Gastroesophageal sphincter (tissue), 3 donors: ENCODE results near the gene RAD23B.

Experiments
- POLR2A ChIP-seq, 2 donors: fragments of 450-650 bp; IDR thresholded peaks; one replicate each; pipeline ENCODE4 v1.6.1; 2017; ENCODE audit warnings: antibody characterized with exemption in 2 of 2, mild to moderate bottlenecking in 2 of 2, moderate library complexity in 1 of 2
- TF ChIP-seq, protein P1 (sequence below), 4 experiments: fragments of 200-600 bp in 2 of 4; fragments of 450-650 bp in 2 of 4; sonication (generic) in 1 of 4; IDR thresholded peaks; one replicate each; pipeline ENCODE4 v1.5.1; 2017 to 2019; ENCODE audit warnings: antibody characterized with exemption in 4 of 4, mild to moderate bottlenecking in 2 of 4, moderate library complexity in 2 of 4

- no peak for TF ChIP-seq POLR2A (IDR thresholded peaks at IDR 0.05)
- TF ChIP-seq, protein P1, sequence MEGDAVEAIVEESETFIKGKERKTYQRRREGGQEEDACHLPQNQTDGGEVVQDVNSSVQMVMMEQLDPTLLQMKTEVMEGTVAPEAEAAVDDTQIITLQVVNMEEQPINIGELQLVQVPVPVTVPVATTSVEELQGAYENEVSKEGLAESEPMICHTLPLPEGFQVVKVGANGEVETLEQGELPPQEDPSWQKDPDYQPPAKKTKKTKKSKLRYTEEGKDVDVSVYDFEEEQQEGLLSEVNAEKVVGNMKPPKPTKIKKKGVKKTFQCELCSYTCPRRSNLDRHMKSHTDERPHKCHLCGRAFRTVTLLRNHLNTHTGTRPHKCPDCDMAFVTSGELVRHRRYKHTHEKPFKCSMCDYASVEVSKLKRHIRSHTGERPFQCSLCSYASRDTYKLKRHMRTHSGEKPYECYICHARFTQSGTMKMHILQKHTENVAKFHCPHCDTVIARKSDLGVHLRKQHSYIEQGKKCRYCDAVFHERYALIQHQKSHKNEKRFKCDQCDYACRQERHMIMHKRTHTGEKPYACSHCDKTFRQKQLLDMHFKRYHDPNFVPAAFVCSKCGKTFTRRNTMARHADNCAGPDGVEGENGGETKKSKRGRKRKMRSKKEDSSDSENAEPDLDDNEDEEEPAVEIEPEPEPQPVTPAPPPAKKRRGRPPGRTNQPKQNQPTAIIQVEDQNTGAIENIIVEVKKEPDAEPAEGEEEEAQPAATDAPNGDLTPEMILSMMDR (IDR thresholded peaks at IDR 0.05): no peak
These were observed 56.0 kb downstream of the RAD23B start for GRCh38 chr9:107338911-107339659.
